ENCODE data around the gene PVALEF.

DNA sequence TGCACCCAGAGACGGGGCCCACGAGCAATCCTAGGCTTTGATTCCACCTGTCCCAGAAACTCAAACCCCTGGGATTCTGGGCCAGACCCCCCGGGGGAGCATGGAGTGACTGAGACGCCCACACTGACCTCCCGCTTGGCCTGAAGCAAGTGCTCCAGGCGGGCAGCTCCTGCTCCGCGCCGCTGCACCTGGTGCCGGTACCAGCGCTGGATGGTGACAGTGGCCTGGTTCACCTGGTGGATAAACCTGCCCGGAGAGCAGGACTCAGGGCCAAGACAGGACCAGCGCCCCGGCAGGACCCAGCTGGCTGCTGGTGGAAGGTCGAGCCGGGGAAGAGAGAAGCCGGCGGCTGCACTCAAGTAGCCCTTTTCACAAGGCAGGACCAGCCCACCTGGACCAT, 34.9 kb downstream of the PVALEF start:
- TF ChIP-seq, protein P1, sequence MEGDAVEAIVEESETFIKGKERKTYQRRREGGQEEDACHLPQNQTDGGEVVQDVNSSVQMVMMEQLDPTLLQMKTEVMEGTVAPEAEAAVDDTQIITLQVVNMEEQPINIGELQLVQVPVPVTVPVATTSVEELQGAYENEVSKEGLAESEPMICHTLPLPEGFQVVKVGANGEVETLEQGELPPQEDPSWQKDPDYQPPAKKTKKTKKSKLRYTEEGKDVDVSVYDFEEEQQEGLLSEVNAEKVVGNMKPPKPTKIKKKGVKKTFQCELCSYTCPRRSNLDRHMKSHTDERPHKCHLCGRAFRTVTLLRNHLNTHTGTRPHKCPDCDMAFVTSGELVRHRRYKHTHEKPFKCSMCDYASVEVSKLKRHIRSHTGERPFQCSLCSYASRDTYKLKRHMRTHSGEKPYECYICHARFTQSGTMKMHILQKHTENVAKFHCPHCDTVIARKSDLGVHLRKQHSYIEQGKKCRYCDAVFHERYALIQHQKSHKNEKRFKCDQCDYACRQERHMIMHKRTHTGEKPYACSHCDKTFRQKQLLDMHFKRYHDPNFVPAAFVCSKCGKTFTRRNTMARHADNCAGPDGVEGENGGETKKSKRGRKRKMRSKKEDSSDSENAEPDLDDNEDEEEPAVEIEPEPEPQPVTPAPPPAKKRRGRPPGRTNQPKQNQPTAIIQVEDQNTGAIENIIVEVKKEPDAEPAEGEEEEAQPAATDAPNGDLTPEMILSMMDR (IDR thresholded peaks at IDR 0.05) = no peak
- TF ChIP-seq POLR2AphosphoS5 (IDR thresholded peaks at IDR 0.05; ENCODE audit: low read depth, low read length) = no peak

All from Panc1 (cell line).